Measurements from ENCODE around the gene WNT3.

WNT3 gene

DNA sequence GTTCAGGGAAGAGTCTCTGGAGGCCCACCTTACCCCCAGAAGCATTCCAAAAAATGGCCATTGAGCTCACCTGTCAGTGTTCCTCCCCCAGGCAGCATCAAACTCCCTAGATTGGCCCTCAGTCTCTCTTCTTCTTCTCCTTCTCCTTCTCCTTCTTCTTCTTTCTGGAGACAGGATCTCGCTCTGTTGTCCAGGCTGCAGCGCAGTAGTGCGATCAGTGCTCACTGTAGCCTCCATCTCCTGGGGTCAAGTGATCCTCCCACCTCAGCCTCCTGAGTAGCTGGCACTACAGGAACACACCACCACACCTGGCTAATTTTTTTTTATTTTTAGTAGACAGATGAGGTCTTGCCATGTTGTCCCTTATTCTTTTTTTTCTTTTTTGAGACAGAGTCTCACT, 16.4 kb upstream of the WNT3 start:
- no peak for DNase-seq

- DNase-seq = no peak
Measured at GRCh38 chr17:46833840-46834208, 15.3 kb upstream of the WNT3 start.

DNA sequence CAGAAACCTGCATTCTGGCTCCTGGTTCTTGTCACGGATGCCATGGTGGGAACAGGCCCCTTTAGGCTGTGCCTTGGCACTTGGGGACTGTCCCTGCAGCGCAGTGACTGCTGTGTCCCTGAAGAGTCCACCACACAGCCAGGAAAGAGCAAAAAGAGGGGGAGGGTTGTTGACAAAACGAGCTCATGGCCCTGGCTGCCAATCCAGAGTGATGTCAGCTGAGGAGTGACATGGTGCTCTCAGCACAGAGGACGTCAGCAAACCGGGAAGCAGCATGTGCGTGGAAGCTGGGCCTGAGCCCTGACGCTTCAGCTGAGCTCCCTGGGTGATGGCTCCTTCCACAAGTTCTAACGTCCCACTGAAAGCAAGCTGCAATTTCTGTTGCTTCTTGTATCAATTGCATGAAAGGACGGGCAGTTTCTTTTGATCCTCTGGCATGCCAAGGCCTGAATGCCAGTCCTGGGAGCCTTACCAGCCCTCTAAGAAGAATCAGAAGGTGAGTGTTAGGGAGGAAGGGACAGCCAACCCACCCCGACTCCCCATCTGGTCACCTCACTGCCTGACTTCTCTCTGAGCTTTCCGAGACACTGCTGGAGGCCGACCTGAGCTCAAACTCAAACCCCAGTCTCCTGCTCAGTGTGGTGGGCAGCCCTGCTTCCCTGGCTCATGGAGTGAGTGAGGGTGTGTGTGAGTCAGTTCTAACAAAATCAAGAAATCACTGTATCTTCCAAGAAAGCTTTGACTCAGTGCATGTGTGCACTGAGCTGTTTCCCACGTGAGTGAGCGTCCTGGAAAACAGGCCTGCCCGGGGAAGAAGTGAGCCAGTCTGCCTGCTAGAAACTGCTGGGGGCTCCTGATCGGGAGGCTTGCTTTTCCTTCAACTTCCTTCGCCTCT, 14.7 kb upstream of the WNT3 start:
- DNase-seq = no peak

DNA sequence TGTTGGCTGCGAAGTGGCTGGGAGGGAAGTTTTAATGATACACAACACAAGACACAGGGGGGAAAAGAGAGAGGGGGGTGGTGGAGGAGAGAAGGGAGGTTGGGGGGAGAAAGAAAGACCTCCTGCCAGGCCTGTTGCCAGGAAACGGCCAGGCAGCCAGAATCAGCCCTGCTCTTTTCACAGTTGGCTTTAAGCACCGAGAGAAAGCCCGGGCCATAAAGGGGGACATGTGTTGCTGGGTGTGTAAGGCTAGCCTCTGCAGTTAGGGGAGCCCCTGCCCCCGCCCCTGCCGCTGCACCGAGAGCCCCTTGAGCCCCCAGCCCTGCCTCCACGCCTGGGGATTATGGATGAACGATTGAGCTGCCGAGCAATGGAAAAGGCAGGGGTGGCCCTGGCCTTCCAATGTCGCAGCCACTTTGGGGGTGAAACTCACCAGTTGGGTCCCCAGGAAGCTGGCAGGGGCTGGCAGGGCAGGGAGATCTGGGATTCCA, 13.9 kb upstream of the WNT3 start:
- no peak for DNase-seq

- no peak for DNase-seq
Measured at GRCh38 chr17:46831573-46832330, 13.3 kb upstream of the WNT3 start.

DNA sequence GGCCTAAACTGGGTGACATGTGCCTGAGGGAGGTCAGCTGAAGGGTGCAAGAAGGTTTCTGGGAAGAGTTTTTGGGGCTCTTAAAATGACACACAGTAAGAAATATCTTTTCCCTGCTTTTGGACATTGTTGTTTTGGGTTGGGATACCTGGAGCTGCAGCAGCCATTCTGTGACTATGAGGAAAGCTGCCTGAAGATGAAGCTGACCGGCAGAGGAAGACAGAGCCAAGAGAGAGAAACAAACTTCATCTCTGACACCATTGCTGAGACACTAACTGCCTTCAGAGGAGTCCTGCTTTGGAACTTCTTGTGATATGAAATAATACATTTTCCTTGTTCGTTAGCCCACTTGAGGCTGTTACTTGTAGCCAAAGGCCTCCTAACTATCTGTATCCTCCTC, 8.8 kb upstream of the WNT3 start:
- DNase-seq = no peak

DNA sequence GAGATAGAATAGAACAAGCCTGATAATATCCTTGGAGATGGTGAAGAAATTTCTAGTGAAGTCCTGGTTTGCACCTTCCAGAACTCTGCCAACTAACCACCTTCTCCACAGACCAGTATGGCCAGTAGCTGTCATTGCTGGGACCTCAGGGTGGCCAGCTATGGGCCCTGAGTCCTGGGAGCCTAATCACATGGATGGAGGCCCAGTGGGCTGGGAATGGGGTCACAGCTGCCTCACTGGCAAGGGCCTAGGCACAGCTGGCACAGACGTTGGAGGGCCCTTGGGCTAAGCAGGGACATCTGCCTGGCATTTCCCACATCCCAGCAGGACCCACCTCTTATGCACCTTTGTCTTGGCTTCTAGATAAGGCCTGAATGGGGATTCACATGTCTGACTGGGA, 7.6 kb upstream of the WNT3 start:
- DNase-seq = no peak

GRCh38 chr17:46823657-46824056, 5.2 kb upstream of the WNT3 start:
- DNase-seq = no peak

- no peak for DNase-seq
Measured at GRCh38 chr17:46822388-46822921, 4.0 kb upstream of the WNT3 start.

- DNase-seq = no peak
Measured at GRCh38 chr17:46821482-46822387, 3.2 kb upstream of the WNT3 start.

DNA sequence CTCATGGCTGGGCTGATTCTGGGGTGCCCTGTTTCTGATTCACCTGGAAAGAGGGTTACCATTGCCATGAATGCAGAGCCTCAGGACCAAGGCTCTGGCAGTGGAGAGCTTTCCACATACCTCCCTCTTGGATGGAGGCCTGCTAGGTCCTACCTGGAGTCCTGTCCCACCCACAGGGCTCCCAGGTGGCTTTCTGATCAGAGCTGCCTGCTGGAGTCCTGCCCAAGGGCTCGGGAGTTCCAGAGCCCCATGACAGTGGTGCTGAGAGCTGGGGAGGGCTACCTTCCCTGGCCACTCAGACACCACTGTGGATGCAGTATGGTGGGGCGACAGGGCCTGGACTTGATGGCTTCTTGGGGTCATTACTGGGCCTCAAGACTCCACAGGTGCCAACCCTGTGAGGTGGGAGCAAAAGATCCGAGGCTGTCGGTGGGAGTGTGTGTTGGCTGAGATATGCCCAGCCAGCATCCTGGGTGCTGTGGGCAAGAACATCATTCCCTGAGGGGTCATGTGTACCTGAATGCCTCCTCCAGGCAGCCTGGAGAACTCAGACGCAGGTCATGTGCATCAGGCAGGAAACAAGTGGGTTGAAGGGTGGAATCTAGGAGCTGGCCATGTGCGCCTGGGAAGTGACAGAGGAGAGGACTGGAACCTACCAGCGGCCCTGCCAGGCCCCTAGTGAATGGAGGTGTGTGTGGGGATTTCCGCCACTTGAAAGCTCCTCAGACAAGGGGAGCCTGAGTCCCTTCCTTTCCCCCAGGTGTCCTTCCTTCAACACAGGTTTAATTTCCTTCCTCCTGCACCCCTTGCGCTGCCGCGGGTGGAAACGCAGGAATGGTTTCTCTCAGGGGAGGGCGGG, 2.3 kb upstream of the WNT3 start:
- no peak for DNase-seq

DNA sequence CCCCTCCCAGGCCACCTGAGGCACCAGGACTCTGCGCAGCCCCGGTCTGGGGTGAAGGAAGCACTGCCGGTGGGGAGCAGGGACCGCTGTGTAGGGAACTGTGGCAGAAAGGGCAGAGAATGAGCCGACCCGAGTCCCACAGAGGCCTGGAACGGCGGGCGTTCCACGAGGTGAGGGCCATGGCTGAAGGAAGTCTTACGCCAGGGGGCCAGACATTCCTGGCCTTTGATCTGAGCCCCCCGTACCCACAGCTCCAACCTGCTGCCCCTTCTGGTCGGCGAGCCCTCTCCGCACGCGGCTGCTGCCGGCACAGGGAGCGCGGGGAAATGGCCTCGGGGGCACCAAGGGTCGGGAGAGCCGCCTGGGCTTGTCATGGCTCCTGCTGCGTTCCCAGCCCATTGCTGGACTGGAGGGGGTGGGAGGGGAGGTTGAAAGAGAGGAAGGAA, 1.4 kb upstream of the WNT3 start:
- no peak for DNase-seq

DNA sequence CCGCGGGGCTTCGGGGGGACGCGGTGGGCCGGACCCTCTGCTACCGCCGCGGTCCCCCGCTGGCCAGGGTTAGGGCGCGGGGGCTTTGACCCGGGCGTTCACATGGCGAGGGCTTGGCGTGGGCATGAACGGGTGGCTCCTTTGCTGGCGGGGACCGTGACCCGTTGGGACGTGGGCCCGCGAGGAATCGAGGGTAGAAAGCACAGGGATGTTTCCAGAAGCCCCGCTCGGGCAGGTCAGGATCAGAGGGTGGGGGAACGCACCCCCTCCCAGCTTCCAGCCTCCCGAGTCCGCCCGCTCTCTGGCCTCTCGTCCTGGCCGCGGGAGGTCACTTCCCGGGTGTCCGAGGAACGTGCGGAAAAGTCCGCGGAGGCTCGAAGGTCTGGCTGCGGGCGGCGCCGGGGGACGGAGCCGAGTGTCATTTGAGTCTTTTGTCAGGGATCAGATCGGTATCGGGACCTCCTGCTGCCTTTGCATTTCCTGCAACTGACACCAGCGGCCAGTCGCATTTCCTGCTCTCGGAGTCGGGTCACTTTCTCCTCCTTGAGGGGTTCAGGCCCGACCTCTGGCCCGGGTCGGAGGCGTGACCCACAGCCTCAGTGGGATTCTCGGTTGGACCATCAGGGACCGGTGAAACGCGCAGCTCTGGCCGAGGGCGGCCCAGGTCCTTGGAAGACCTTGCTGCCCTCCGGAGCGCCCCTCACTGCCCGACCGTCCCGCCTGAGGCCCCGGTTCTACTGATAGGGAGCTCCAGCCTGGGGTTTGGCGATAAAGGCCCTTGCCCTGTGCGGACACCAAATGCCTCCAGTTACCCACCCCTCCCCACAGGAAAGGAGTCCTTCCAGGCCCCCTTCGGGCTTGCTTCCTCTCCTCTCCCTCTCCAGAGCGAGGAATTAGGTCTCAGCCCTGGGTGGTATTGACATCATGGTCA, 702 bp upstream of the WNT3 start:
- no peak for DNase-seq

DNA sequence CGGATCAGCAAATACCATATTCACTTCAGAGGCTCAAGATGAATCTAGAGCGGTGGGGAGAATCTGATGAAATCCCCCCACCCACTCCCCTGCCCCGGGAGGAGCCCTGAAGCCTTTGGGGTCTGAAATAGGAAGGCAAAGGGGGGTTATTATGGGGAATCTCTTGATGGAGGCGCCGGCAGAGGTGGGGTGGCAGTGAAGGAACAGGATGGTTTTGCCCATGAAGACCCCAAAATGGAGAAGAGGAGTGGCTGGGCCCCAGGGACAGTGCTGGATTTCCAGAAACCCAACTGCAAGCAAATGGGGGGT, 637 bp downstream of the WNT3 start:
- DNase-seq = no peak

DNA sequence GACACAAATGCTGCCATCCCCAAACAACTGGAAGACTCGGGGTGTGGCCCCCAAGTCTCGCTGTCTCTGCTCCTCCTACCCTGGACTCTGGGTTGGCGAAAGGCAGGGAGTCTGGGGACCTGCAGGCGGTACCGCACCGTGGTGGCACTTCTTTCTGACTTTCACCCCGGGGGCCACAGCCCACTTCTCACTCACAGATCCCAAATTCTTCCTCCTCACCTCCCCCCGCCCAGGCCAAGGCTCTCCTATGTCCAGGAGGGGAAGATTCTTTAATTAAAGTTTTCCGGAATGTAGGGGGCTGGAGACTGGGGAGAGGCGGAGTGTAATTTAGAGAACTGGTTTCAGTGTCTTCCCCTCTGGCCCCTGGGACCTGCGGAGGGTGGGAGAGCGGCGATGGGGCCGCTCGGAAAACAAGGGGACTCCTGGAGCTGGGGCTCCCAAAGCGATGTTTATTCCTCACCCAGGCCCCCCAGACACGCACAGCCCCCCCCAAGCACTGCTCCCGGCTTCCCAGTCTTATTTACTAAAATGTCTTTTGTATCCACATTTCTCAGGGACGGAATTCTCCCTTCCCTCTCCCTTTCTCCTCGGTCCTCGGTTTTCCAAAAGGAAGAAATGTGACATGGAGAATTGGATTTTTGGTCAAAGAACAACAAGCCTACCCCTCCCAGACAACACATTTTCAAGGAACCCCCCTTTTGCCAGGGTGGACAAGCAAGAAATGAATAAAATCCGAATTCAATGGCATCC, 1.2 kb downstream of the WNT3 start:
- no peak for DNase-seq

DNA sequence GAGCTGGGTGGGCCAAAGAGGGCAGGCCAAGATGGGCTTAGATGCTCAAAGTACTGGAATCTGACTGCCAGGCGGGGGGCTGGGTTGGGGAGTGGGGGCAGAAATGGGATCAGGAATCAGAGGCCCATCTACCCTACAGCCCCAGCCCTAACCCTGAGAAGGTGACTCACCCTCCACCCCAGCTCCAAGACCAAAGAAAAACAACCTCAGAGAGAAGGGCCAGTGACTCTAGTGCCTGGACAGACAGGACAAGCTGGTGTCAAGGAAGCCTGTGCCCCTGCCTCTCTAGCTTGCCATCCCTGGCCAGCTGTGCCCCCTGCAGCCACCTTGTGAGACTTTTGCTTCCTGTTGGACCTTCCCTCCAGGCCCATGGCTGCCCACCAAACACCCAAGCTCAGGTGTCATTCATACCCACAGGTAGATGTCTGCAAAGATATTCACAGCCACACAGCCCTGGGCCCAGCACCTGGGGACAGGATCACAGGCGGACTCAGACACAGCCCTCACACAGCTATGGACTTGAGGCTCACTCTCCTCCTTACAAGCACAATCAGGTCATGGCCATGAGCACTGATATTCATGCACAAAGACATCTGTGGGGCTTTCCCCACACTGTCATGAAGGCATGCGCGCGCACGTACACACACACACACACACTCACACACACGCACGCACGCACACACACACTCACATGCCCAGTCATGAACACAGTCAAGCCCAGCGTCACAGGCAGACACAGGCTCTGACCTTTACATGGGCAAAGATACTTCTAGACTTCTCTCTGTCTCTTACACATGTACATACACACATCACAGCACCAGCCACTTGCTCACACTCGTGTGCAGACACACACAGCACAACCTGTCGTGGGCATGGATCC, 2.8 kb downstream of the WNT3 start:
- no peak for DNase-seq

DNA sequence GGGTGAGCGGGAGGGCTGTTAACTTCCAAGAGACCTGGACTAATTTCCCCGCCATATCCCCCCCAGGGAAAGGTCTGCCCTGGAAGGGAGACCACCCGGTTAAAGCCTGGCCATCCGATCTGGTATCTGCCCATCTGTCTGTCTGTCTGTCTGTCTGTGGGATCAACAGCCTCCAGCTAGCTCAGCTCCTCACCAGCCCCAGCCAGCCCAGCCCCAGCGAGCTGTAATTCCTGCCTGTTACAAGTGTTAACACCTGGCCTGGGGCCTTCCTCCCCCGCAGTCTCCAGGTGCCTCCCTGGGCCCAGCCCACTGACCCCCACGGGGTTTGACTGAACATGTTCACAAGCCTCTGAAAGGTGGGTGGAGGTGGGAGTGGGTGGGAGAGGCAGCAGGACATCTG, 4.0 kb downstream of the WNT3 start:
- DNase-seq = no peak

GRCh38 chr17:46813920-46814319, 4.6 kb downstream of the WNT3 start:
- no peak for DNase-seq

Data from effector CD8-positive, alpha-beta T cell (primary cell).